HG03342 (cell line): ENCODE results near the gene BMPR1A.
"Not testable (repeated sequence)": the region's sequence is repeated elsewhere in the genome, so short reads cannot be mapped to it uniquely, and the experiment has no call there.

Source experiments
- ATAC-seq: cut with Tn5 transposase; IDR thresholded peaks from one replicate; pipeline ENCODE4 v1.9.1; 2021; ENCODE audit warnings: mild to moderate bottlenecking, moderate library complexity; ENCODE audit not compliant: unreplicated experiment

The BMPR1A gene

DNA sequence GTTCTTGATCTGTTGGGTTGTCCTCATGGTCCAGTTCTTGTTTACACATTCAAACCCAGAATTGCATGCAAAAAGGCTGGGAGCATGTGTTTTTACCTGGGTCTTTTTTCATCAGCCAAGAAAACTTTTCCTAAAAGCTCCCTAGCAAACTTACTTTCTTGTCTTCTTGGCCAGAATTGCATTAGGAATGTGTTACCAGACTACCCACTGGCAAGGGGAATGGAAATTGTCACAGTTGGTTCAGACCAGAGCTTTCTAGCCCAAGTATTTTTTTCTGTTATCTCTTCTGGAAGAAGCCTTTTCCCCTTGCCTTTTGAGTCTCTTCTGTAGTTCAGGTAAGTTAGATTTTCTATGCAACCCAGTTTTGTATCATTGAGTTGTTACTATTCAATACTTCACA lies 77.5 kb downstream of the BMPR1A start:
- ATAC-seq: no peak

DNA sequence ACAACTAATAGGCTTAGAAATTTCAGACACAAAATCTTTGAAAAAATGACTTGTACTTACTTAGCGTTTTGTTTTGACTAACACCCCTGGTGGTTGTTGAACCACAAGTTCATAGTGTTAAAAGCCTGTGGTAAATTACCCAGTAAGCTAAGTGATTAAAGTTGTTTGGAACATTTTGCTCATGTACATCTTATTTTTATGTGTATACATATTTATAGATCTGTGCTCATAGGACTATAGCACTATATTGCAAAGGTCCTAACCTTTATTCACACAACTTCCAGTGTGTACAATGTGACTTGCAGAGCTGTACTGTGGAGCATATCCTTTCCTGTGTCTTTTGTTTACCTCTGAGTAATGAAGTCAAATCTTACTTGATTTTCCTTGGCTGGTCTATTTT lies 79.6 kb downstream of the BMPR1A start:
- no peak for ATAC-seq

- no peak for ATAC-seq
Measured at GRCh38 chr10:86837663-86838062, 81.2 kb downstream of the BMPR1A start.

DNA sequence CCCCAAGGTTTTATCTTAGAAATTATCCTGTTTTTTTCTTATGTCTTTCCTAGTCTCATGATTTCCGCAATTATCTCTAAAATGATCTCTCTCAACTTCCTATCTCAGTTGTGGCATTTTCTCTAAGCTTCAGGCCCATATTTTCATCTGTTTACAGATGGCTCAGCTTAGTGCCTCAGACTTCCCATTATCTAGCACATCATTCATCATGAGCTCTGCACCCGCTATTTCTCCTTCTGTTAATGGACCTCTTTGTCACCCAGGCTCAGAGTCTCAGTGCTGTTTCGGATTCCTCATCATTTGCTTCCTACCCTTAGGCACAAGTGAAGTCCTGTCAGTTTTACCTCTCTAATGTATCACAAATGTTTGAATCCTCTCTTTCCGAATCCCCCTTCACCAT lies 84.1 kb downstream of the BMPR1A start:
- no peak for ATAC-seq

DNA sequence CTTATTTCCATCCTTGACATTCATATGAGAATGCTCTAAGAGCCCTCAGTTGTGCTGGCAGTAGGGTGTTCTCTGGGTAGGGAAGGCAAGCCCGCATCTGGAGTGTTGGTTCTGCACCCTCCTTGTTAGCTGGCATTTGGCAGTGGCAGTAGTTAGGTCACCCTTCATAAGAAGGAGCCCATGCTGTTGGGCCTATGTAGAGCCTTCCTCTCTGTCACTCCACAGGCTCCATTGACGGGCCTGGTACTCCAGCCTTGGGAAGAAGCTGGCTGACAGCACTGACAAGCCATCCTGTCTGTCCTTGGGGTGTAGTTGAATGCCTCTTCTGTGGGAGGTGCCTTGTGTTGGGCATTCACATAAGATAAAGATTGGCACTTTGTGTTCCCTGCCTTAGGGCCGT lies 89.7 kb downstream of the BMPR1A start:
- no peak for ATAC-seq

GRCh38 chr10:86848747-86849146 lies 92.3 kb downstream of the BMPR1A start:
- ATAC-seq: no peak

- ATAC-seq: peak; percentile 86
Measured at GRCh38 chr10:86849181-86849894, 92.9 kb downstream of the BMPR1A start.

DNA sequence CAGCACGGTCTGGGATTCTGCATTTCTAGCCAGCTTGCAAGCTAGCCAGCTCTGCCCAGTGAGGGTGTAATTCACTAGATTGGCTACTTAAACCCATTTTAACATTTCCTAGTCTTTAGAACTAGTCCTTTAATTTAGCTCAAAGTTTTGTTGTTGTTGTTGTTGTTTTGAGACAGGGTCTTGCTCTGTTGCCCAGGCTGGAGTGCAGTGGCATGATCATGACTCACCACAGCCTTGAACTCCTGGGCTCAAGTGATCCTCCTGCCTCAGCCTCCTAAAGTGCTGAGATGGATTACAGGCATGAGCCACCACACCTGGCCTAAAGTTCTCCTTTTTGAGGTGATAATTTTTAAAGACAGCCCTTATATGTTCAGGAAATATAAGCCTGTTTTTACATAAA lies 94.1 kb downstream of the BMPR1A start:
- ATAC-seq: no peak

DNA sequence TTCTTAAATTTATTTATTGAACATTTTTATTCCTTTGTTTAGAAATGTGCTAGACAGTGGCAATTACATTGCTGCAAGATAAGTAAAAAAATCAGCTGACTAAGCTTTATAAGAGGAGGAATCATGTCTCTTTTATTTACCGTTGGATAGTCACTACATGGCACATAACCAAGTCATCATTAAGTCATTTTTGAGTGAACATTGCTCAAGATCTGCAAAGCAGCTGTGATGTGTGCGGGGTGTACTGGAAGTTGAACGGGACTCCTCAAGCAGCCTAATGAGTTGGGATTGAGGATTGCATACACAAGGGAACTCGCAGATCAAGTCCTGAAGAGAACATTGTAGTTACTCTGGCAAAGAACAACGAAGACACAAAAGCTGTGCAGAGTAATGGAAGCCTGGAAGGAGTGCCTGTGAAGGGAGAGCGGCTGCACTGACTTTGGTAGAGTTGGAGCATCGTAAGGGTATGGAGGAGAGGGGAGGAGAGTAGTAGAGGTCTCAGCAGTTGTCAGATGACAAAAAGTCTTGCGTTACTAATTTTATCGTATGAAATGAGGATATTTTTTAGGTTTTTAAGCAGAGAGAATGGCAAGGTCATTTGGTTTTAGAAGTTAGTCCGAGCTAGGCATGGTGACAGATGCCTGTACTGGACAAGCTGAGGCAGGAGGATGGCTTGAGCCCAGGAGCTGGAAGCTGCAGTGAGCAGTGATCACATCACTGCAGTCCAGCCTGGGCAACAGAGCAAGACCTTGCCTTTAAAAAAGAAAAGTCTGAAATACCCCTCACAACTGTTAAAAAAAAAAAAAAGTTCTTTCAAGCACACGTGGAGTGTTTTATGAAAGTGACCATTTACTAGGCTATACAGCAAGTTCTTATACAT lies 95.1 kb downstream of the BMPR1A start:
- no peak for ATAC-seq

GRCh38 chr10:86853582-86853981 lies 97.2 kb downstream of the BMPR1A start:
- not testable (repeated sequence) for ATAC-seq

DNA sequence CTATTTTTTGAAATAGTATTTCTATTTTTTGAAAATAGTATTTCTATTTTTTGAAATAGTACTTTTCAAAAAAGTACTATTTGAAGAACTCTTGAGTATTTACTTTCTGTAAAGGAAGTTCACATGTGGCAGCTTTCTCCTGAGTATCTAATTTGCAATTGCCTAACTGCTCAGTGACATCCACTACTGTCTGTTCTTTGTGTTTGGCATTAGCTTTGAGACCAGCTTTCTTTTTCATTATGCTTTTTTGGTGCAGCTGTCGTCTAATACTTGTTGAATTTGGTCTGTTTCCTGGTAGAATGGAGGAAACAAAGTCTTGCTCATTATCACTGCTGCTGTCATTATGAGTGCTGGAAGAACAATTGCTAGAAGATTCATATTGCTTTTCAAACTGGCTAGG lies 99.1 kb downstream of the BMPR1A start:
- no peak for ATAC-seq

DNA sequence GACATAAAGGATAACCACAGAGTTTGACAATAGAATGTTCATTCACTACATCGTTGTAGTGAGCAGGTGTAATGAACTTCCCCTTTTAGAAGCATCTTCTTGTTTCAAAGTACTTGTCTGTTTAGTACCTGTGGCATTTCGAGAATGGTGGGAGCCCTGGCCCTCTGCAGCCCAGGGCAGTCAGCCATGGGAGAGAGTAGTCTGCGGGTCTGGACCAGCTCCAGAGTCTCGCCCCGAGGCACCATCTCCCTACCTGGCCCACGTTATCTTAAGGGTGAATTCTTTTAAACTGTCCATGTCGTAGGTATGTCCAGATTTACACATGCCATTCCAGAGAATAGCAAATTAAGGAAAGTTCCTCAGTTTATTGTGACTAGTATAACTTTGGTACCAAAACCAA lies 99.7 kb downstream of the BMPR1A start:
- ATAC-seq: no peak

DNA sequence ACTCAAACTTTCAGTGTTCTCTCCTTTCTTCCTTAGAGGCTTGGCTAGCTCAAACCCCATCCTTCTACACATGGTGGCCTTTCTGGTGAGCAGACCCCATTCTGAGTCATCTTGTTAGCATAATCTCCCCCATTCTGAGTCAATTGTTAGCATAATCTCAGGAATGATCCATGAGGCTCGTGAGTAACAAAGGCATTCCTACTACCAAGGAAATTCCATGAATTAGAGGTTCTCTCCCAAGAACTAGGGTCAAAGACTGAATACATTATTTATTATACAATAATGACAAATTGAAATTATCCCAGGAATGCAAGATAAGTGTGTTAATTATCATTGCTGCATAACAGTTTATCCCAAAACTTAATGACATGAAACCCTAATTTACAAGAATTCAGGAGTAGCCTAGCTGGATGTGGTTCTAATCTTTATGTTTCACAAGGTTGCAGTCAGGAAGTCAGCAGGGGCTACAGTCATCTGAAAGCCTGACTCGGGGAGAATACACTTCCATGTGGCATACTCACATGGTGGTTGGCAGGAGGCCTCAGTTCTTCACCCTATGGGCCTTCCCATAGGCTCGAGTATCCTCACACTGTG lies 100.8 kb downstream of the BMPR1A start:
- ATAC-seq: no peak

- no peak for ATAC-seq
Measured at GRCh38 chr10:86858011-86858410, 101.6 kb downstream of the BMPR1A start.

- no peak for ATAC-seq
Measured at GRCh38 chr10:86861351-86861750, 104.9 kb downstream of the BMPR1A start.

DNA sequence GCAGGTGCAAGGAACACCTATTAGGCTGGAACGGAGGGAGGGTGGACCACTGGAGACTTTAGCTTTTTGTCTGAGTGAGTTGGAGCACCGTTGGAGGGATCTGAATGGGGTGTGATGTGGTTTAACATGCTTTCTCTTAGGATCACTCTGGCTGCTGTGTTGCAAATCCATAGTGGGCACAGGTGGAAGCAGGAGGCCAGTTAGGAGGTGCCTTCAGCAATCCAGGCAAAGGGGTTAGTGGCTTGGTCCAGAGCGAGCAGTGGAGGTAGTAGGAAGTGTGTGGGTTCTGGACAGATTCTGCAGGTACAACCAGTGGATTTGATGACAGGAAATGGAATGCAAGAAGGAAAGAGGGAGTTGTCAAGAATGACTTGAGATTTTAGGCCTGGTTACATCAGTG lies 106.0 kb downstream of the BMPR1A start:
- no peak for ATAC-seq

DNA sequence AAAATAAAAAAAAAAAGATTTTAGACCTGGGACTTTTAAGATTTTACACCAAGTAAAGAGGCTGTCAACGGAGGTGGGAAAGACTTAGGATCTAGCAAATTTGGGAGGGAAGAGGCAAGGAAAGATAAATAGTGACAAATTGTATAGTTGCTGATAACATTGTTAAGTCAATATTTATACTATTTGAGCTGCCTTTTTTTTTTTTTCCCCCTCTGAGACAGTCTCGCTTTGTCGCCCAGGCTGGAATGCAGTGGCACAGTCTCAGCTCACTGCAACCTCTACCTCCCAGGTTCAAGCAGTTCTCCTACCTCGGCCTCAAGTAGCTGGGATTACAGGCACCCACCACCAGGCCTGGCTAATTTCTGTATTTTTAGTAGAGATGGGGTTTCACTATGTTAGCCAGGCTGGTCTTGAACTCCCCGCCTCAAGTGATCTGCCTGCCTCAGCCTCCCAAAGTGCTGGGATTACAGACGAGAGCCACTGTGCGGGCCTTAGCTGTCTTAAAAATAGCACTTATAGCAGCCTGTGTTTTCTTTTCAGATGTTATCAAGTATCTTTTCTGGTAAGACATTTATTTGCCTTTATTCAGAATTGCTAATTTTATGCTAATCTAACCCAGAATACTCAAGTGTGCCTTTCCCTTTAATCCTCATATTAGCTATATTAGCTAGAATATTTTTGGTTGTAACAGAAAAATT lies 106.5 kb downstream of the BMPR1A start:
- no peak for ATAC-seq

GRCh38 chr10:86863484-86863842 lies 107.0 kb downstream of the BMPR1A start:
- ATAC-seq: no peak

GRCh38 chr10:86865011-86865811 lies 108.8 kb downstream of the BMPR1A start:
- not testable (repeated sequence) for ATAC-seq

DNA sequence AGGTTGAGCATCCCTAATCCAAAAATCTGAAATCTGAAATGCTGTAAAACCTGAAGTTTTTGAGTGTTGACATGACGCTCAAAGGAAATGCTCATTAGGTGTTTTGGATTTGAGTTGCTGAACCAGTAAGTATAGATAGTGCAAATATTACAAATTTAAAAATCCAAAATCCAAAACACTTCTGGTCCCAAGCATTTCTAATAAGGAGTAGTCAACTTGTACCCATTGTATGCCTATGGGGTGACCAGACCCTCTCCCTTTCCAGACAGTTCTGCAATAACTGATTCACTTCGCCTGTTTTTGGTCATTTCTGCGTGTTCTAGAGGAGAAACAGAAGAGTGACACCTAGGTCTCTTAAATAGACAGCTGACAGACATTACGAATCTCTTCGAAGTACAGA lies 110.7 kb downstream of the BMPR1A start:
- ATAC-seq: no peak

GRCh38 chr10:86868353-86868752 lies 111.9 kb downstream of the BMPR1A start:
- ATAC-seq: no peak
